NB4 (cell line): ENCODE data around the gene TM4SF5.

Experiments
- MYC ChIP-seq: IDR thresholded peaks from 2 replicates; pipeline ENCODE4 v1.6.1; 2011; ENCODE audit warnings: low read depth, low read length
- POLR2A ChIP-seq: IDR thresholded peaks from 2 replicates; pipeline ENCODE4 v1.6.1; 2011; ENCODE audit warnings: mild to moderate bottlenecking; ENCODE audit not compliant: insufficient read length; ENCODE audit errors: extremely low read depth
- TF ChIP-seq, protein P1 (sequence below): IDR thresholded peaks from one replicate; pipeline ENCODE4 v1.5.1; 2012; ENCODE audit warnings: low read depth, low read length
- TF ChIP-seq, protein P2 (sequence below): IDR thresholded peaks from 2 replicates; pipeline ENCODE4 v1.6.1; 2011; ENCODE audit warnings: low read depth, low read length

DNA sequence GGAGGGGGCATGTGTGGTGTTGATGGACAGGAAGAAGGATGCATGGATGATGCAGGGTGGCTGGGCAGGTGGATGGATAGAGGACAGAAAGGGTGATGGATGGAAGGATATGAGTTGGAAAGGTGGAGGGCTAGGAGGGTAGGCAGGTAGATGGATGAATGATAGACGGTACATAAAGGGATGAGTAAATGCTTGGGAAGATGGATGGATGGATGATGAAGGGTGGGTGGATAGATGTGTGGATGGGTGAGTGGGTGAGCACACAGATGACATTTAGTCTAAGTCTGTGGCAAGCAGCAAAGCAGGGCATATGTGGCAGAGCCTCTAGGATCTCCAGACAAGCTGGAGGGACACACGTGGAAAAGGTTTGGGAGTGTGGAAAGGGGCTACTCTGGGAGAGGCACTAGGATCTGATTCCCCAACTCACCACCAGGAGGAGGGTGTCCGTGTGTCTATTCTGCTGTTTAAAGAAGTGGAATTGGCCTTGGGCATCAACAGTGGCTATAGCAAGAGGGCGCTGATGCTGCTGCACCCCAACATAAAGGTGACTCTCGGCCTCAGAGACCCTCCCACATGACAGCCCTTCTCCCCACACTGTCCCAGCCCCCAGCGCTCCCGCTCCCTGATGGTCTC lies 43.5 kb downstream of the TM4SF5 start:
- TF ChIP-seq, protein P1, sequence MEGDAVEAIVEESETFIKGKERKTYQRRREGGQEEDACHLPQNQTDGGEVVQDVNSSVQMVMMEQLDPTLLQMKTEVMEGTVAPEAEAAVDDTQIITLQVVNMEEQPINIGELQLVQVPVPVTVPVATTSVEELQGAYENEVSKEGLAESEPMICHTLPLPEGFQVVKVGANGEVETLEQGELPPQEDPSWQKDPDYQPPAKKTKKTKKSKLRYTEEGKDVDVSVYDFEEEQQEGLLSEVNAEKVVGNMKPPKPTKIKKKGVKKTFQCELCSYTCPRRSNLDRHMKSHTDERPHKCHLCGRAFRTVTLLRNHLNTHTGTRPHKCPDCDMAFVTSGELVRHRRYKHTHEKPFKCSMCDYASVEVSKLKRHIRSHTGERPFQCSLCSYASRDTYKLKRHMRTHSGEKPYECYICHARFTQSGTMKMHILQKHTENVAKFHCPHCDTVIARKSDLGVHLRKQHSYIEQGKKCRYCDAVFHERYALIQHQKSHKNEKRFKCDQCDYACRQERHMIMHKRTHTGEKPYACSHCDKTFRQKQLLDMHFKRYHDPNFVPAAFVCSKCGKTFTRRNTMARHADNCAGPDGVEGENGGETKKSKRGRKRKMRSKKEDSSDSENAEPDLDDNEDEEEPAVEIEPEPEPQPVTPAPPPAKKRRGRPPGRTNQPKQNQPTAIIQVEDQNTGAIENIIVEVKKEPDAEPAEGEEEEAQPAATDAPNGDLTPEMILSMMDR = no peak
- TF ChIP-seq MYC (no peak), POLR2A (no peak)
- TF ChIP-seq, protein P2, sequence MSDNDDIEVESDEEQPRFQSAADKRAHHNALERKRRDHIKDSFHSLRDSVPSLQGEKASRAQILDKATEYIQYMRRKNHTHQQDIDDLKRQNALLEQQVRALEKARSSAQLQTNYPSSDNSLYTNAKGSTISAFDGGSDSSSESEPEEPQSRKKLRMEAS = no peak
